Progenitor cell of endocrine pancreas (in vitro differentiated cells): ENCODE data around the gene ISG20. TPM values are rescaled to one million over a fixed set of nuclear protein-coding genes. Genes with fewer than 3 reads are reported as not detected.

Experiments used
- DNase-seq: peaks from one replicate; pipeline ENCODE4 v3.0.0; 2021; ENCODE audit warnings: low spot score; ENCODE audit not compliant: unreplicated experiment
- H3K27ac Mint-ChIP-seq: 2 replicates; pipeline ENCODE4 v1.8.0; 2021; ENCODE audit warnings: mild to moderate bottlenecking, moderate library complexity, mixed read lengths
- H3K27me3 Mint-ChIP-seq: 2 replicates; pipeline ENCODE4 v1.8.0; 2021; ENCODE audit warnings: mixed read lengths
- H3K36me3 Mint-ChIP-seq: 2 replicates; pipeline ENCODE4 v1.8.0; 2022; ENCODE audit warnings: mixed read lengths; ENCODE audit not compliant: insufficient read depth
- H3K4me1 Mint-ChIP-seq: 2 replicates; pipeline ENCODE4 v1.8.0; 2021; ENCODE audit warnings: low read depth, mixed read lengths
- H3K4me3 Mint-ChIP-seq: 2 replicates; pipeline ENCODE4 v1.8.0; 2021; ENCODE audit warnings: low read depth, mild to moderate bottlenecking, moderate library complexity, mixed read lengths
- H3K9me3 Mint-ChIP-seq: 2 replicates; pipeline ENCODE4 v1.8.0; 2021; ENCODE audit warnings: low read depth, mixed read lengths
- CTCF ChIP-seq: fragments of 200-600 bp; sonication (generic); IDR thresholded peaks from one replicate; pipeline ENCODE4 v1.5.0; 2021; ENCODE audit warnings: antibody characterized with exemption, mild to moderate bottlenecking; ENCODE audit not compliant: unreplicated experiment
- total RNA-seq: library from RNA; stranded (reverse); gene quantifications from 2 replicates; pipeline ENCODE4 v1.2.1, GENCODE V29; 2021

ISG20 gene
- total RNA-seq, 1 donor from 2014 or later = 4.3 TPM

DNA sequence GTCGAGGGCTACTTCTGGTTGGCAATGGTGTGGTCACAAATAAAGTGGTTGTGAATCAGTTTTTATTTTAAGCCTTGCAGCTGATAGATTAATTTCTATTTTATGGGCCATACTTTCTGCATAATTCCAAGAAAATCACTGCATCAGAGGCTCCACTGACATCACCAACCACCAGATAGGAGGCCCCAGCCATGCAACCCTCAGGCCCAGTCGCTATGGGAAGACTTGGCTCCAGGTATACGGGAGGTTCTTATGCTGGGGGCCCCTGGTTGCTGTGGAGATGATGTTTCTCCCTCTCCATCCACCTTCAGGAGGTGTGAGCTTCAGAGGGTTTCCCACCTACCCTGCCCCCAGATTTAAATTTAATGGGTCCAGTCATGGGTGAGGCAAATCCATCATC lies 57.4 kb downstream of the ISG20 start:
- H3K36me3 Mint-ChIP-seq = no peaks in the 10 kb centered on the region

DNA sequence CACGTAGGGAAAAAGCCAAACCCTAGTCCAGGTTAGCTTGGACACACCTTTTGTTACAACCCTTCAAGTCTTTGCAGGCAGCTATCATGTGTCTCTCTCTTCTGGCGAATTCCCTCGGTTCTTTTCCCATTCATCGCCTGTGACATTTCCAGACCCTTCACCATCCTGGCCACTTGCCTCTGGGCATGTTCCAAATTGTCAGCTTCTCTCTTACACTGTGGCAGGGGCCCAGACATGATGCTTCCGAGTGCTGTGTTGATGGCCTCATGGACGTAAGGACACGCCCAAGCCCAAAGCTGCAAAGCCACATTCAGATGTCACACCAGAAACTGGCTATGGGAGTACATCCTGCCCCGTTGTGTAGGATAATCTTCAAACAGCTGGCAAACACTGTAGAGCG lies 58.5 kb downstream of the ISG20 start:
- no peak for DNase-seq
- H3K27ac Mint-ChIP-seq = no peak overlapping the region
- TF ChIP-seq CTCF = no peak
- H3K4me3 Mint-ChIP-seq = no peak overlapping the region
- H3K4me1 Mint-ChIP-seq = no peaks in the 10 kb centered on the region
- H3K9me3 Mint-ChIP-seq = no peaks in the 10 kb centered on the region
- peaks cover 36% of the 10 kb centered on the region for H3K27me3 Mint-ChIP-seq
- no peaks in the 10 kb centered on the region for H3K36me3 Mint-ChIP-seq

More for the DNA sequence above, 57.4 kb downstream of the ISG20 start:
- no peak for DNase-seq
- Mint-ChIP-seq H3K4me3 (no peak overlapping the region), H3K9me3 (no peaks in the 10 kb centered on the region), H3K27me3 (peaks cover 32% of the 10 kb centered on the region), H3K4me1 (no peaks in the 10 kb centered on the region), H3K27ac (no peak overlapping the region)
- TF ChIP-seq CTCF = no peak

- Mint-ChIP-seq H3K27me3 (peaks cover 58% of the 10 kb centered on the region), H3K36me3 (no peaks in the 10 kb centered on the region), H3K4me1 (no peaks in the 10 kb centered on the region), H3K4me3 (no peak overlapping the region), H3K27ac (no peak overlapping the region), H3K9me3 (no peaks in the 10 kb centered on the region)
- DNase-seq = no peak
- TF ChIP-seq CTCF = no peak
These were observed 61.0 kb downstream of the ISG20 start for GRCh38 chr15:88699861-88700260.

DNA sequence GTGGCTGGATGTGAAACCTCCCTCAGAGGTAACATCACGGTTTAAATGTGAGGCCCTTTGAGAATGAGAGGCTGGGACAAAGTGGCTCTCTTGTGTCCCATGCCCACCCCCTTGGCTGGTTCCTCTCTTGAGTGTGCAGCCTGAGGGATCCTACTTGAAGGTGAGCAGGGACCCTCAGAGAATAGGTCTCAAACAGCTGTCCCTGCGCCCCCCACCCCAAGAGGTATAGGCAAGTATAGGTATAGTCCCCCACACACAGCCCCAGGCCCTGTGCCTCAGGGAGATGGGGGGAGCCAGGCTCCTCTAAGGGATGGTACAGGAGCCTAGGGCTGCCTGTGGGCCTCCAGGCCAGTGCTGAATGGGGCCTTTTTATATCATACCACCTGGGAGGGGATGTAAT lies 61.9 kb downstream of the ISG20 start:
- TF ChIP-seq CTCF = no peak
- Mint-ChIP-seq H3K27ac (no peak overlapping the region), H3K4me1 (no peaks in the 10 kb centered on the region), H3K27me3 (peaks cover 61% of the 10 kb centered on the region), H3K9me3 (no peaks in the 10 kb centered on the region), H3K36me3 (no peaks in the 10 kb centered on the region), H3K4me3 (no peak overlapping the region)
- DNase-seq = no peak

DNA sequence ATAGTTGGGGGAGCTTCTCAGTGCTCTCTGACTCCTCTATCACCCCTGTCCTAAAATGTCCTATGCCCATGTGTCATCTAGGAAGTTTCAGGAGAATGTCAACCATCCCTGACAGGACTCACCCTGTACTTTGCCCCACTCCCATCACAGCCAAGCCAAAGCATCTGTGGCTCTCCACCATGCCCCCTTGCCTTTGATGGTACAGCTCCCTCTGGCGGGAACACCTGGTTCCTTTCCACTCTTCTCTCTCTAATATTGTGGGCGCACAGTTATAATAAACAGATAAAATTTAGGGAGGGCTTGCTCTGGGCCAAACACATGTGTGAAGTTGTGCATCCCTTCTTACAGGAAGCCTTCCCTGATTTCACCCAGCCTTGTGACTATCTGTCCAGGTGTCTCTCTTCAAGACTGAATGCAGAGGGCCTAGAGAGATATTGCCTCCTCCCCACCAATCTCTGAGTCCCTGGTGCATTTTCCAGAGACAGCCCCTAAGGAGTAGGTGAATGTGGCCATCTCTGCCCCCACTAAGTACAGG lies 62.8 kb downstream of the ISG20 start:
- Mint-ChIP-seq H3K27me3 (peaks cover 69% of the 10 kb centered on the region), H3K36me3 (no peaks in the 10 kb centered on the region), H3K9me3 (no peaks in the 10 kb centered on the region), H3K4me1 (no peaks in the 10 kb centered on the region), H3K4me3 (no peak overlapping the region), H3K27ac (no peak overlapping the region)
- no peak for DNase-seq
- TF ChIP-seq CTCF = peak; percentile 53
